Measurements from ENCODE around the gene MCCD1.
"Not testable (repeated sequence)": the region's sequence is repeated elsewhere in the genome, so short reads cannot be mapped to it uniquely, and the experiment has no call there.

Gene MCCD1, protein sequence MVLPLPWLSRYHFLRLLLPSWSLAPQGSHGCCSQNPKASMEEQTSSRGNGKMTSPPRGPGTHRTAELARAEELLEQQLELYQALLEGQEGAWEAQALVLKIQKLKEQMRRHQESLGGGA

DNA sequence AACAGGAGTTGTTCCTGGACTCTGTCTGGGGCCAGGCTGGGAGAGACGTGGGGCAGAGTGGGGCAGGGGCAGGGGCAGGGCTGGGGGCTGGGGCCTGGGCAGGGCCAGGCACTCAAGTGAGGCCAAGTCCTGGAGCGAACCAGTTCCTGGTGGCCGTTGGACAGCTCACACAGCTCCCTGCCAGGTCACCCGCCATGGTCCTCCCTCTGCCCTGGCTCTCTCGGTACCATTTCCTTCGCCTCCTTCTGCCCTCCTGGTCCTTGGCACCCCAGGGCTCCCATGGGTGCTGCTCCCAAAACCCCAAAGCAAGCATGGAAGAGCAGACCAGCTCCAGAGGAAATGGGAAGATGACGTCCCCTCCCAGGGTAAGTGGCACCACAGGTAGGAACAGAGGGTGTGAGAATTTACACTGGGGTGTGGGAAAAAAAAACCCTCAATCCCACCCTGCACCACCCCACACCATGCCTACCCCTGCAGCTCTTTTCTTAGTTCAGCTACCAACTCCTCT is at the start of gene MCCD1:
Gene MCCD1, plus strand, starts transcription at position 142 of the 508 bp plus-strand sequence. Its CDS starts 53 bp downstream, at position 195.
- FAIRE-seq (no peak), DNase-seq (ENCODE audit: extremely low spot score, insufficient read length, low read depth) (no peak)

GRCh38 chr6:31479151-31479932 is 49.4 kb upstream of the MCCD1 start:
- FAIRE-seq: no peak
- no peak for DNase-seq (ENCODE audit: extremely low spot score, insufficient read length, low read depth)

DNA sequence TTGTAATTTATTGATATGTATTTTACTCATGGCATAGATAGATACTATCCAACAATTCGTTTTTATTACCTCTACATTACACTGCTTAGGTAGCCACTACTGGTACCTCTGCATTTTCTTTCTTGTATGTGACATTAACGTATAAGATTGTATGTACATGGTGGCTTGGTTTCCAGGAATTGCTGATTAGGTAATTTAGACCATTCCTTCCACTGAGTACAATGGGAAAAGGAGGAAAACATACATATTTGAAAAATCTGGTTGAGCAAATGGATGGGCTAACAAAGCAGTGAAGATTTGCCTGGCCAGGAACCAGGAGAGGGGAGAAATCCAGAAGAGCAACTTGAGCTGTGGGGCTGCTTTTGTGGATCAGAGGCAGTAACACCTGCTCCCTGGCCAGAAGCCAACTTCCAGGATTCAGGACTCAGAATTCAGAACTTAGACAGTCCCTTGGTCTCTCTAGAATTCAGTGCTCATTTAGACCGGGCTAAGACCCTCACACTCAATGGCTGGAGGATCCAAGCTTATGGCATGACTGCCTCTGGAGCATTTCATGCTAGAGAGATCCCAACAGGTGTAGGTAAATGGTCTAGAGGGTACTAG is 48.7 kb upstream of the MCCD1 start:
- FAIRE-seq (no peak), DNase-seq (ENCODE audit: extremely low spot score, insufficient read length, low read depth) (no peak)

DNA sequence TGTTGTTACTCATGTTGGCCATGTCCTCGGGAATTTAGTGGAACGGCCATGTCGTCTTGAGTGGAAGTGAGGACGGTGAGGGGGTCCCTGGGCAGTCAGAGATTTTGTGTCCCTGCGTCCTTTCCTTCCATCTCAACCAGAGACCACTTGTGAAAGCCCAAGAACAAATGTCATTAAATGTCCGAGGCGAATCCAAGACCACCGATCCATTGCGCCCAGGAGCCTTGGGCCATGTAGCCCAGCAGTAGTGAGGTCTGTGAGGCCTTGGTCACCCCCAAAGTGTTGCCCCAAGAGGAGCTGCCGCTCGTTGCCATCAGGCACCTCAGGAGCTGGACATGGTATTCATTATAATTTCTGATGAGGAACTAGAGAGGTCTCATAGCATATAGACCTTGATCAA is 48.2 kb upstream of the MCCD1 start:
- DNase-seq (ENCODE audit: extremely low spot score, insufficient read length, low read depth) (no peak), FAIRE-seq (no peak)

DNA sequence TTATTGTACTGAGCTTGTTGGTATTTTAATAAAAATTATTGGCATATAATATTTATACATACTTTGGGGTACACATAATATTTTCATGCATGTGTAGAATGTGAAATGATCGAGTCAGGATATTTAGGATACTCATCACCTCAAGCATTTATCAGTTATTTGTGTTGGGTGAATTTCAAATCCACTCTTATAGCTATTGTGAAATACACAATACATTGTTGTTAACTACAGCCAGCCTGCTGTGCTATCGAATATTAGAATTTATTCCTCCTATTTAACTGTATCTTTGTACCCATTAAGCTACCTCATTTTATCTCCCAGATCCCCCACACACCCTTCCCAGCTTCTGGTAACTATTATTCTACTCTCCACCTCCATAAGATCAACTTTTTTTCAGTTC is 45.4 kb upstream of the MCCD1 start:
- DNase-seq (ENCODE audit: extremely low spot score, insufficient read length, low read depth) (no peak), FAIRE-seq (no peak)

DNA sequence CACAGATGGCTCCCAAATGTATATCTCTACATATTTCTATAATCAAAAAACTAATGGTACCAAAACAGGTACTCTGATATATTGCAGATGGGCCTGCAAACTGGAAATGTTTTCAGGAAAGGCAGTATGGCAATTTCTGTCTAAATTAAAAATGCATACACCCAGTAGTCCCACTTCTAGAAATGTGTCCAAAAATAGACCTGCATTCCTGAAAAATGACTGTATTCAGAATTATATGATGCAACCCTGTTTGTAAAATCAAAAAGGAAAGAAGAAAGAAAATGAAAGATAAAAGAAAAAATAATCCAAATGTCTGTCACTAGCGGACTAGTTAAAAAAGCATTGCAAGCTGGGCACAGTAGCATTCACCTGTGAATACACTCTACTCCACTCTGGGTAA is 43.7 kb upstream of the MCCD1 start:
- DNase-seq (ENCODE audit: extremely low spot score, insufficient read length, low read depth) (no peak), FAIRE-seq (no peak)

GRCh38 chr6:31486065-31486837 is 42.5 kb upstream of the MCCD1 start:
- not testable (repeated sequence) for DNase-seq (ENCODE audit: extremely low spot score, insufficient read length, low read depth)
- FAIRE-seq: peak; percentile 55

GRCh38 chr6:31487674-31488073 is 41.1 kb upstream of the MCCD1 start:
- not testable (repeated sequence) for FAIRE-seq; DNase-seq (ENCODE audit: extremely low spot score, insufficient read length, low read depth)

GRCh38 chr6:31489086-31489485 is 39.7 kb upstream of the MCCD1 start:
- FAIRE-seq (no peak), DNase-seq (ENCODE audit: extremely low spot score, insufficient read length, low read depth) (no peak)

- FAIRE-seq (no peak), DNase-seq (ENCODE audit: extremely low spot score, insufficient read length, low read depth) (no peak)
Observed at GRCh38 chr6:31490115-31490873, 38.5 kb upstream of the MCCD1 start.

DNA sequence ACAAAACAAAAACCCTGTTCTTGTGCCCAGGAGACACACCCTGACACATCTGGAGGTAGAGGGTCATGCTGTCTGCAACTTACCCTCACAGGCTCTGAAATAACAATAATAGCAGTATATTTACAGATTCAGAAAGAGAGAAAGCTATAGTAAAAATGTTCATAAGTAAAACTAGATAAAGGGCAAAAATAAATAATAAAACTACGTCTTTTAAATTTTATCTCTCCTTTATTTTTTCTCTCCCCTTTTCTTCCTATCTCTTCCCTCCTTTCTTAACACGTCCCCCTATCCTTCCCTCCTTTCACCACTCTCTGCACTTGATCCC is 35.2 kb upstream of the MCCD1 start:
- DNase-seq (ENCODE audit: extremely low spot score, insufficient read length, low read depth); FAIRE-seq: not testable (repeated sequence)

DNA sequence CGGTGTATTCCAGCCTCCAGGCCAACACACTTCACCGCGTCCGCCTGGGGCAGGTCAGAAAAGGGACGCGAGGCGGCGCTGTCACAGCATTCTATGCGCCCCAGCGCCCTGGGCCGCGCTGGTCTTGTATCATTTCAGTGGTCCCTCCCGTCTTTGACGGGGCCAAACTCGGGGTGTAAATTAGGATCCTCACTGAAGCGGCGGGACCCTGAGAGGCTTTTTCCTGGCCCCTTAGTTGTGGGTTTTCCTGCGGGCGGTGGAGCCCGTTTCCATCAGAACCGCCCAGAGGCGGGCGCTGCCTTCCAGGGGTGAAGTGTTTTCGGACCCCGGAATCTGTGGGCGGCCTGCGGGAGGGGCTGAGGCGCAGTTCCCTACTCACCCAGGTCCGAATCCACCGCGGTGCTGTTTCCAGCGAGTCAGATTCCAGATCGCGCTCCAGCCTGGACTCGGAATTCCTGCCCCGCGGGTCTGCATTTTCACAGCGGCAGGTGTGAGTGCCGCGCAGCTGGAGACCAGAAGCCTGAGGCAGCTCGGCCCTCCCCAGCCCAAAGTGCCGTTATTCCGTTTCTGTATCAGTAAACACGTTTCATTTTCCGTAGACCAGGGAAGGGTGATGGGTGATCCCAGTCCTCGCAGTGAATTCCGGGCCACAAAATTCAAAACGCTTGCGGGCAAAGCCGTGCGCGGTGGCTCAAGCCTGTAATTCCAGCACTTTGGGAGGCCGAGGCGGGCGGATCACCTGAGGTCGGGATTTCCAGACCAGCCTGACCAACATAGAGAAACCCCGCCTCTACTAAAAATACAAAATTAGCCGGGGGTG is 34.7 kb upstream of the MCCD1 start:
- FAIRE-seq (peak; percentile 67), DNase-seq (ENCODE audit: extremely low spot score, insufficient read length, low read depth) (no peak)

DNA sequence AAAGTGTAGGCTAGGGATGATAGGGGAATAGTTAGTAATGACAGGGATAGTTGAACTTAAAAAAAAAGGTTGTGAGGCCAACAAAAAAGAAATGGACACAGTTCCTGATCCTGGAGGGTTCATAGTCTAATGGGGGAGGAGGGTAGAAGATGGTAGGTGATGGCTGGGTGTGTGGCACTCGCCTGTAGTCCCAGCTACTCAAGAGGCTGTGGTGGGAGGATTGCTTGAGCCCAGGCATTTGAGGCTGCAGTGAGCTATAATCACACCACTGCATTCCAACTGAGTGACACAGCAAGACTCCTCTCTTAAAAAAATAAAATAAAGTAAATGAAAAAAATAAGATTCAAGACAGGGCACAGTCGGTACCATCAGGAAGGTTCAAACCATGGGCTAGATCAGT is 33.2 kb upstream of the MCCD1 start:
- no peak for DNase-seq (ENCODE audit: extremely low spot score, insufficient read length, low read depth)
- FAIRE-seq: no peak

GRCh38 chr6:31496826-31497225 is 31.9 kb upstream of the MCCD1 start:
- DNase-seq (ENCODE audit: extremely low spot score, insufficient read length, low read depth): not testable (repeated sequence)
- FAIRE-seq: peak; percentile 74

GRCh38 chr6:31497531-31498476 is 31.0 kb upstream of the MCCD1 start, which contains the start of gene MICB:
Gene MICB (plus strand): TSS chr6:31498145. CDS start chr6:31498194, 49 bp downstream.
- peak; percentile 83 for FAIRE-seq
- peak; percentile 47 for DNase-seq (ENCODE audit: extremely low spot score, insufficient read length, low read depth)

DNA sequence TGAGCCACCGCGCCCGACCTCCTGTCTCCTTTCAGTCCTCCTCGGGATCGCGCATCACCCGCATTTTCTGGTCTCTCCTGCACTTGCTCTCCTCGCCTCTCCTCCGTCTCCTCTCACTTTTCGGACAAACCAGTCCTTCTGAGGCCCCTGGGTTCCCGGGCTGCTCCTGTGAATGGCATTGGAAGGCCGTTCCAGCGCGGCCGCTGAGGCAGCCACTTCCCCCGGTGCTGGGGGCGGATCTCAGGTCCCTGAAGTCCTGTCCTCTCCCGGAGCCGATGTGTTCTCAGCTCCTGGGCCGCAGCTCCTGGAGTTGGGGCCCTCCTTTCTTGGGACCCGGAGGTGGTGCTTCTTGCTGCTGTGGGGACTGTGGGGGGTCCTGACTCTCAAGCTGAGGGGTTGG is 30.0 kb upstream of the MCCD1 start:
- FAIRE-seq: no peak
- DNase-seq (ENCODE audit: extremely low spot score, insufficient read length, low read depth): no peak

DNA sequence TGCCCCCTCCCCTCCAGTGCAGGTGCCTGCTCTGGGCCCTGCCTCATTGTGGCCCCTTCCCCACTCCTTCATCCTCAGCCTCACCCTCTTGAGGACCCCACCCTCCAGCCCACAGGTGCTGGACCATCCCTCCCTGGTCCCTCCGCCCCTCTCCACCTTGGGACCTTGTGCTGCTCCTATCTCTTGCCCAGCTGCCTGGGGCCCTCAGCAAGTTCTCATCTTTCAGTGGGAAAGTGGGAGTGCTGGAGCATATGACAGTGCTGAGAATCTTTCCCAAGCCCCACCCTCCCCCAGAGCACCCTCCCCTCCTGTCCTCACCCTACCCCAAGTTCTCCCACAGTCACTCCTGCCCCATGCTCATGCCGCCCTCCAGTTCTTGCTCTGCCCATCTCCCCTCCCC is 29.1 kb upstream of the MCCD1 start:
- not testable (repeated sequence) for FAIRE-seq; DNase-seq (ENCODE audit: extremely low spot score, insufficient read length, low read depth)

DNA sequence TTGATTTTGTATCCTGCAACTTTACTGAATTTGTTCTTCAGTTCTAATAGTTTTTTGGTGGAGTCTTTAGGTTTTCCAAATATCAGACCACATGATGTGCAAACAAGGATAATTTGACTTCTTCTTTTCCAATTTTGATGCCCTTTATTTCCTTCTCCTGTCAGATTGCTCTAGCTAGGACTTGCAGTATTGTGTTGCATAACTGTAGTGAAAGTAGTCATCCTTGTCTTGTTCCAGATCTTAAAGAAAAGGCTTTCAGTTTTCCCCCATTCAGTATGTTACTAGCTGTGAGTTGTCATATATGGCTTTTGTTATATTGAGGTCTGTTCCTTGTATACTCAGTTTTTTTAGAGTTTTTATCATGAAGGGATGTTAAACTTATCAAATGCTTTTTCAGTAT is 26.2 kb upstream of the MCCD1 start:
- no peak for FAIRE-seq
- DNase-seq (ENCODE audit: extremely low spot score, insufficient read length, low read depth): no peak

Measured in GM18507 (cell line).